AG09309 (cell line): Measurements from ENCODE around the gene LDLRAD4.

Source experiments
- DNase-seq: peaks from one replicate; pipeline ENCODE4 v3.0.0-alpha.2; 2010; ENCODE audit warnings: low read depth
- H3K4me3 ChIP-seq: 2 replicates; pipeline ENCODE4 v1.5.1; 2011; ENCODE audit warnings: mild to moderate bottlenecking, low read depth, low read length, moderate library complexity; ENCODE audit not compliant: control insufficient read depth
- TF ChIP-seq, protein P1 (sequence below): IDR thresholded peaks from 2 replicates; pipeline ENCODE4 v1.5.1; 2011; ENCODE audit warnings: mild to moderate bottlenecking, low read depth, low read length, inconsistent platforms; ENCODE audit not compliant: insufficient read depth, control insufficient read depth; ENCODE audit errors: missing control alignments

Gene LDLRAD4

DNA sequence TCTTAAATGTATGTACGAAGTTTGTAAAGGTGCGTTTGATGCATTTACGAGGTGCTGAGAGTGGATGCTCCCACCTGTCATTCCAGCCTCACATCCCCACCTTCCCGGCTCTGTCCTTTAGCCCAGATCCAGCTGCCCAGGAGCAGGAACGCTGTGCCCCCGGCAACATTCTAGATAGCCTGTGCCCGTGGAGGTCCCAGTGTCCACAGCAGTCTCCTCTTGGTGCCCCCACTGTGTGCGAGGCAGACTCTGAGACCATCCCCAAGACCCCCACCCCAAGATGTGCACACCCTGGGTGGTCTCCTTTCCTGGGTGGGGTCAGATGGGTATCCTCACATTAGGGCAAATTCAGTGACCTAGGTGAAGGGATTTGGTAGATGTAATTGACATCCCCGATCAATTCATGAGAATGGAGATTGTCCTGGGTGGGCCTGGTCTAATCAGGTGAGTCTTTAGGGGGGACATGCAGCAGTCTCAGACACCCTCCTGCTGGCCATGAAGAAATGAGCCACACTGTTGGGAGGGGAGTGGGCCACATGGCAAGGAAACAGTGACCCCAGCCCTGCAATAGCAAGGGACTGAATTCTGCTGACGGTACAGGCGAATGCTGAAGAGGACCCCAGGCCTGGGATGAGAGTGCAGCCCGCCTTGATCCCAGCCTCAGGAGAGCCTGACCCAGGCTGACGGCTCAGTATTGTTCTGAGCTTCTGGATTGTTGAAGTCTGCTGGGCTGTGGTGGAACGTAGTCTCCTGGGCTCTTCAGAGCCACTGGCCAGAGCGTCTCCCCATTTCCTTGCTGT is 304.5 kb downstream of the LDLRAD4 start:
- no peak overlapping the region for H3K4me3 ChIP-seq
- DNase-seq = no peak
- TF ChIP-seq, protein P1, sequence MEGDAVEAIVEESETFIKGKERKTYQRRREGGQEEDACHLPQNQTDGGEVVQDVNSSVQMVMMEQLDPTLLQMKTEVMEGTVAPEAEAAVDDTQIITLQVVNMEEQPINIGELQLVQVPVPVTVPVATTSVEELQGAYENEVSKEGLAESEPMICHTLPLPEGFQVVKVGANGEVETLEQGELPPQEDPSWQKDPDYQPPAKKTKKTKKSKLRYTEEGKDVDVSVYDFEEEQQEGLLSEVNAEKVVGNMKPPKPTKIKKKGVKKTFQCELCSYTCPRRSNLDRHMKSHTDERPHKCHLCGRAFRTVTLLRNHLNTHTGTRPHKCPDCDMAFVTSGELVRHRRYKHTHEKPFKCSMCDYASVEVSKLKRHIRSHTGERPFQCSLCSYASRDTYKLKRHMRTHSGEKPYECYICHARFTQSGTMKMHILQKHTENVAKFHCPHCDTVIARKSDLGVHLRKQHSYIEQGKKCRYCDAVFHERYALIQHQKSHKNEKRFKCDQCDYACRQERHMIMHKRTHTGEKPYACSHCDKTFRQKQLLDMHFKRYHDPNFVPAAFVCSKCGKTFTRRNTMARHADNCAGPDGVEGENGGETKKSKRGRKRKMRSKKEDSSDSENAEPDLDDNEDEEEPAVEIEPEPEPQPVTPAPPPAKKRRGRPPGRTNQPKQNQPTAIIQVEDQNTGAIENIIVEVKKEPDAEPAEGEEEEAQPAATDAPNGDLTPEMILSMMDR = no peak

- DNase-seq = no peak
- TF ChIP-seq, protein P1 = no peak
- no peak overlapping the region for H3K4me3 ChIP-seq
Measured at GRCh38 chr18:13524054-13524453, 305.5 kb downstream of the LDLRAD4 start.

GRCh38 chr18:13524811-13525210 is 306.3 kb downstream of the LDLRAD4 start:
- H3K4me3 ChIP-seq = no peak overlapping the region
- no peak for DNase-seq
- TF ChIP-seq, protein P1 = no peak

- no peak overlapping the region for H3K4me3 ChIP-seq
- no peak for DNase-seq
Measured at GRCh38 chr18:13525381-13526029, 306.9 kb downstream of the LDLRAD4 start.

DNA sequence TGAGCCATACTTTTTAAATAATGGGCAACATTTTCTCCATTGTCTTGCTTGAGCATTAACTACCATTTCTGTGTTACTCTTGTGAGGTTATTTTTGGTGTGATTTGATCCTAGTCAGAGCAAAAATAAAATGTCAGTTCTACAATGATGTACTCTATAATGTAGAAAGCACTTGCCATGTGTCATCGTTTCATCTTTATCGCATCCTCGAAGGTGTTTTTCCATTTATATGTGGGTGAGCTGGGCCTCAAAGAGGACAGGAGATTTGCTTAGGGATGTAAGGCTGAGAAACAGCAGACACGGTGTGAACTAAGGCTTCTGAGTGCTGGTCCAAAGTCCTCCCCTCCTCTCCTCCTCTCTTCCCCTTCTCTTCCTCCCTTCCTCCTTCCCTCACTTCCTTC is 308.0 kb downstream of the LDLRAD4 start:
- TF ChIP-seq, protein P1 = no peak
- no peak overlapping the region for H3K4me3 ChIP-seq
- DNase-seq = no peak

More at GRCh38 chr18:13525381-13526029, 306.9 kb downstream of the LDLRAD4 start:
- TF ChIP-seq, protein P1 = no peak

- DNase-seq = no peak
- no peak overlapping the region for H3K4me3 ChIP-seq
- TF ChIP-seq, protein P1 = no peak
Measured at GRCh38 chr18:13527256-13527655, 308.7 kb downstream of the LDLRAD4 start.
